RWPE1 (cell line): ENCODE measurements around the gene ZNF805.
"Not testable (repeated sequence)": the region's sequence is repeated elsewhere in the genome, so short reads cannot be mapped to it uniquely, and the experiment has no call there.

ENCODE experiments used
- CTCF ChIA-PET: fragments of 350-600 bp; sonication (Branson Sonifier 250); formaldehyde crosslinking; extraction: SDS; loops from one replicate; lab custom pipeline; 2021; lab: Yijun Ruan, JAX
- POLR2A ChIA-PET: fragments of 400-600 bp; formaldehyde crosslinking; extraction: SDS; loops from one replicate; lab custom pipeline; 2020; ENCODE audit warnings: antibody characterized with exemption; ENCODE audit not compliant: low non-redundant PET; lab: Yijun Ruan, JAX
- DNase-seq: peaks from one replicate; pipeline ENCODE4 v3.0.0; 2012; ENCODE audit warnings: low spot score
- H3K27ac ChIP-seq: fragments of 450-650 bp; 2 replicates; pipeline ENCODE4 v1.5.1; 2017
- CTCF ChIP-seq: fragments of 450-650 bp; conservative IDR thresholded peaks from 2 replicates; pipeline ENCODE4 v1.5.1; 2017; ENCODE audit warnings: low read depth, mild to moderate bottlenecking

ZNF805 gene

GRCh38 chr19:57242821-57243220 is 2.4 kb downstream of the ZNF805 start:
- ChIA-PET POLR2A (no interaction called here), CTCF (no interaction called here)
- DNase-seq: no peak

GRCh38 chr19:57244513-57244912 is 4.1 kb downstream of the ZNF805 start:
- ChIA-PET CTCF (no interaction called here), POLR2A (no interaction called here)
- no peak for DNase-seq
- no peak for TF ChIP-seq CTCF
- H3K27ac ChIP-seq: no peak overlapping the region

More at GRCh38 chr19:57242821-57243220, 2.4 kb downstream of the ZNF805 start:
- no peak for TF ChIP-seq CTCF
- no peak overlapping the region for H3K27ac ChIP-seq

- no peak for TF ChIP-seq CTCF
- H3K27ac ChIP-seq: no peak overlapping the region
- no peak for DNase-seq
- POLR2A ChIA-PET: no interaction called here
- CTCF ChIA-PET: no interaction called here
Measured at GRCh38 chr19:57245066-57245465, 4.6 kb downstream of the ZNF805 start.

- H3K27ac ChIP-seq: no peak overlapping the region
- no peak for TF ChIP-seq CTCF
- ChIA-PET POLR2A (no interaction called here), CTCF (no interaction called here)
- DNase-seq: no peak
Measured at GRCh38 chr19:57245959-57246358, 5.5 kb downstream of the ZNF805 start.

GRCh38 chr19:57248646-57249045 is 8.2 kb downstream of the ZNF805 start:
- no peak for DNase-seq
- ChIA-PET CTCF (no interaction called here), POLR2A (no interaction called here)
- no peak for TF ChIP-seq CTCF
- H3K27ac ChIP-seq: no peak overlapping the region

GRCh38 chr19:57249329-57249728 is 8.9 kb downstream of the ZNF805 start:
- no peak overlapping the region for H3K27ac ChIP-seq
- ChIA-PET CTCF (no interaction called here), POLR2A (no interaction called here)
- DNase-seq: no peak
- TF ChIP-seq CTCF: no peak

- CTCF ChIA-PET, H3K27ac ChIP-seq, DNase-seq, POLR2A ChIA-PET: not testable (repeated sequence)
Measured at GRCh38 chr19:57253767-57254166, 13.3 kb downstream of the ZNF805 start.
